Measurements from ENCODE around the gene PALM. TPM values are rescaled to one million over a fixed set of nuclear protein-coding genes. Genes with fewer than 3 reads are reported as not detected.

Gene PALM
- total RNA-seq, 1 experiment from 2014 or later, result 10.8 TPM

DNA sequence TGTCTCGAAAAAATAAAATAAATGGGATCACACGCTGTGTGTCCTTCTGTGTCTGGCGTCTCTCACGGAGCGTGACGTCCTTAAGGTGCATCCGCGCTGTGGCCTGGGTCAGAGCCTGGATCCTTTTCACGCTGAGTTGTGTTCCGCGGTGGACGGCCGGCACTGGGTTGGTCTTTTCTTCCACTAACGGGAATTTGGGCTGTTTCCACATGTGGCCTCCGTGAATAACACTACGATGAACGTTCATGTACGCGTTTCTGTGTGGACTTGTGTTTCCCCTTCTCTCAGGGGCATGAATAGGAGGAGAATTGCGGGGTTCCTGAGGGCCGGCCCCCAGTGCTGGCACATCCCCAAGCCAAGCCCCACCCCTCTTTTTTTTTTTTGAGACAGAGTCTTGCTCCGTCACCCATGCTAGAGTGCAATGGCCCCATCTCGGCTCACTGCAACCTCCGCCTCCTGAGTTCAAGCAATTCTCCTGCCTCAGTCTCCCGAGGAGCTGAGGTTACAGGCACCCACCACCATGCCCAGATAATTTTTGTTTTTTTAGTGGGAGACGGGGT, 82.4 kb downstream of the PALM start:
- no TSS peak for BruUV-seq (replicated peaks)
- H3K9me2 ChIP-seq (replicated peaks; ENCODE audit: low read length), result no peaks in the 10 kb centered on the region
- no peak overlapping the region for H3K4me3 ChIP-seq (ENCODE audit: low read length)
- no peak overlapping the region for H3K4me2 ChIP-seq (ENCODE audit: low read length)
- intact Hi-C loops (cut with micrococcal nuclease), result no loop called here
- no peaks in the 10 kb centered on the region for H3K4me1 ChIP-seq (ENCODE audit: insufficient read depth, low read length)
- TF ChIP-seq EZH2phosphoT487 (IDR thresholded peaks at IDR 0.05; ENCODE audit: borderline replicate concordance, low read length) (no peak), EZH2 (IDR thresholded peaks at IDR 0.05; ENCODE audit: low read length, unreplicated experiment) (no peak)
- TF ChIP-seq, protein P1, sequence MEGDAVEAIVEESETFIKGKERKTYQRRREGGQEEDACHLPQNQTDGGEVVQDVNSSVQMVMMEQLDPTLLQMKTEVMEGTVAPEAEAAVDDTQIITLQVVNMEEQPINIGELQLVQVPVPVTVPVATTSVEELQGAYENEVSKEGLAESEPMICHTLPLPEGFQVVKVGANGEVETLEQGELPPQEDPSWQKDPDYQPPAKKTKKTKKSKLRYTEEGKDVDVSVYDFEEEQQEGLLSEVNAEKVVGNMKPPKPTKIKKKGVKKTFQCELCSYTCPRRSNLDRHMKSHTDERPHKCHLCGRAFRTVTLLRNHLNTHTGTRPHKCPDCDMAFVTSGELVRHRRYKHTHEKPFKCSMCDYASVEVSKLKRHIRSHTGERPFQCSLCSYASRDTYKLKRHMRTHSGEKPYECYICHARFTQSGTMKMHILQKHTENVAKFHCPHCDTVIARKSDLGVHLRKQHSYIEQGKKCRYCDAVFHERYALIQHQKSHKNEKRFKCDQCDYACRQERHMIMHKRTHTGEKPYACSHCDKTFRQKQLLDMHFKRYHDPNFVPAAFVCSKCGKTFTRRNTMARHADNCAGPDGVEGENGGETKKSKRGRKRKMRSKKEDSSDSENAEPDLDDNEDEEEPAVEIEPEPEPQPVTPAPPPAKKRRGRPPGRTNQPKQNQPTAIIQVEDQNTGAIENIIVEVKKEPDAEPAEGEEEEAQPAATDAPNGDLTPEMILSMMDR (conservative IDR thresholded peaks at IDR 0.05; ENCODE audit: low read depth, low read length), result no peak
- ChIA-PET POLR2A (ENCODE audit: unreplicated experiment) (no interaction called here), CTCF (no interaction called here)
- H3K27ac ChIP-seq (ENCODE audit: low read length), result no peak overlapping the region
- DNase-seq (no peak), ATAC-seq (no peak)
- 0 out of 2 replicates have a peak, but pooled peaks cover 3% of the 10 kb centered on the region for H3K79me2 ChIP-seq (ENCODE audit: low read length)
- no peaks in the 10 kb centered on the region for H4K20me1 ChIP-seq (ENCODE audit: low read length)
- H3F3A ChIP-seq (ENCODE audit: low read length, unreplicated experiment), result no peaks in the 10 kb centered on the region
- no peaks in the 10 kb centered on the region for H3K9me3 ChIP-seq (ENCODE audit: low read length)
- H3K27me3 ChIP-seq (ENCODE audit: low read length), result no peaks in the 10 kb centered on the region
- no peaks in the 10 kb centered on the region for H3K36me3 ChIP-seq (ENCODE audit: low read depth, low read length)
- no peak overlapping the region for H2AFZ ChIP-seq (ENCODE audit: low read length)
- H3K9ac ChIP-seq (ENCODE audit: low read length), result no peak overlapping the region

DNA sequence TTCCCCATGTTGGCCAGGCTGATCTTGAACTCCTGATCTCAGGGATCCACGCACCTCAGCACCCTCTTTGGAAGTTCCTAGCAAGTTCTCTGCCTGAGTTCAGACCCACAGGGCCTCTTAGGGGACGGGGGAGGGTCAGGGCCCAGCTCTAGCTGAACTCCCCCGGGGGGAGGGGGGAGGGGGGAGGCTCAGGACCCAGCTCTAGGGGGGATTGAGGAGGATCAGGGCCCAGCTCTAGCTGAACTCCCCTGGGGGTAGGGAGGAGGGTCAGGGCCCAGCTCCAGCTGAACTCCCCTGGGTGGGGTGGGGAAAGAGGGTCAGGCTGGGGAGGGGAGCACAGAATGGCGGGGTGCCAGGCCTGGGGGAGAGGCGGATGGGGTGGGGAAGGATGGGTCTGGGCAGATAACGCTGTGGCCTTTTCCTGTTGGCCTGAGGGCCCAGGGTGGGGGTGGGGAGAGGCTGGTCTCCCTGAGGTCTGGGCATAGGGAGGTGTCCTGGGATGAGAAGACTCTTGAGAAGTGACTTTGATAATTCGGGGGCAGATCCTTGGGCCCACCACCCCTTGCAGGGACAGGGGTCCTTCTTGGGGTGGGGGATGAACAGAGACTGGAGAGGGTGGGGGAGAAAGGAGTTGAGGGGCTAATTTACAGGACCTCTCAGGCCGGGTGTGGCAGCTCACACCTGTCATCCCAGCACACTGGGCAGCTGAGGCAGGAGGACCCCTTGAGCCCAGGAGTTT, 83.0 kb downstream of the PALM start:
- H3K27ac ChIP-seq (ENCODE audit: low read length), result no peak overlapping the region
- H3K27me3 ChIP-seq (ENCODE audit: low read length), result no peaks in the 10 kb centered on the region
- H3K4me1 ChIP-seq (ENCODE audit: insufficient read depth, low read length), result no peaks in the 10 kb centered on the region
- no peaks in the 10 kb centered on the region for H4K20me1 ChIP-seq (ENCODE audit: low read length)
- POLR2A ChIA-PET (ENCODE audit: unreplicated experiment), result no interaction called here
- DNase-seq, result no peak
- BruUV-seq (replicated peaks), result no TSS peak
- ATAC-seq, result no peak
- H3K79me2 ChIP-seq (ENCODE audit: low read length), result no peaks in the 10 kb centered on the region
- H3F3A ChIP-seq (ENCODE audit: low read length, unreplicated experiment), result no peaks in the 10 kb centered on the region
- no peak overlapping the region for H3K4me2 ChIP-seq (ENCODE audit: low read length)
- H3K9me2 ChIP-seq (replicated peaks; ENCODE audit: low read length), result no peaks in the 10 kb centered on the region
- intact Hi-C loops (cut with micrococcal nuclease), result no loop called here
- no peak overlapping the region for H3K9ac ChIP-seq (ENCODE audit: low read length)
- H3K36me3 ChIP-seq (ENCODE audit: low read depth, low read length), result no peaks in the 10 kb centered on the region
- H2AFZ ChIP-seq (ENCODE audit: low read length), result no peak overlapping the region
- H3K4me3 ChIP-seq (ENCODE audit: low read length), result no peak overlapping the region
- CTCF ChIA-PET, result no interaction called here
- no peaks in the 10 kb centered on the region for H3K9me3 ChIP-seq (ENCODE audit: low read length)
- TF ChIP-seq, protein P1 (conservative IDR thresholded peaks at IDR 0.05; ENCODE audit: low read depth, low read length), result no peak
- TF ChIP-seq EZH2phosphoT487 (IDR thresholded peaks at IDR 0.05; ENCODE audit: borderline replicate concordance, low read length) (no peak), EZH2 (IDR thresholded peaks at IDR 0.05; ENCODE audit: low read length, unreplicated experiment) (no peak)

DNA sequence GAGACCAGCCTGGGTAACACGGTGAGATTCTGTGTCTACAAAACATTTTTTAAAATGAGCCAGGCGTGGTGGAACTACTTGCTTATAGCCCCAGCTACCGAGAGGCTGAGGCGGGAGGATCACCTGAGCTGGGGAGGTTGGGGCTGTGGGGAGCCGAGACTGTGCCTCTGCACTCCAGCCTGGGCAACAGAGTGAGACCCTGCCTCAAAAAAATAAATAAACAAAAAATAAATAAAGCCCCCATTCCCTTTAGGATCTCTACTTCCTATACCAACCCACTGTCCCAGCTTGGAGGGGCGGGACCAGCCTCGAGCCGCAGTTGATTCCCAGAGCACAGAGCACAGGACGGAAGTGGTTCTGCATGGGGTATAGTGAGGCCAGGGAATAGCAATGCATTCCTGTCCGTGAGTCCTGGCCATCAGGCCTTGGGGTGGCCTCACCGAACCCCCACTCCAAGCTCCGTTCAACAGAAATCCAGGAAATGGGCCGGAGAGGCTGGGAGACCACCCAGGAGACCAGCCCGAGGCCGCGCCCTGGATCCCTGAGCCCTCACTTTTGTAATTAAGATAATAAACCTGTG, 83.7 kb downstream of the PALM start:
- Histone ChIP-seq H3K36me3 (ENCODE audit: low read depth, low read length) (no peaks in the 10 kb centered on the region), H3K27ac (ENCODE audit: low read length) (no peak overlapping the region), H3K9me3 (ENCODE audit: low read length) (no peaks in the 10 kb centered on the region), H3F3A (ENCODE audit: low read length, unreplicated experiment) (no peaks in the 10 kb centered on the region), H4K20me1 (ENCODE audit: low read length) (no peaks in the 10 kb centered on the region), H3K4me2 (ENCODE audit: low read length) (no peak overlapping the region), H3K9me2 (replicated peaks; ENCODE audit: low read length) (no peaks in the 10 kb centered on the region), H3K4me1 (ENCODE audit: insufficient read depth, low read length) (no peaks in the 10 kb centered on the region), H3K9ac (ENCODE audit: low read length) (no peak overlapping the region), H3K27me3 (ENCODE audit: low read length) (no peaks in the 10 kb centered on the region), H3K79me2 (ENCODE audit: low read length) (no peaks in the 10 kb centered on the region), H2AFZ (ENCODE audit: low read length) (no peak overlapping the region), H3K4me3 (ENCODE audit: low read length) (no peak overlapping the region)
- ChIA-PET CTCF (no interaction called here), POLR2A (ENCODE audit: unreplicated experiment) (no interaction called here)
- intact Hi-C loops (cut with micrococcal nuclease), result no loop called here
- DNase-seq (no peak), ATAC-seq (no peak)
- TF ChIP-seq EZH2phosphoT487 (IDR thresholded peaks at IDR 0.05; ENCODE audit: borderline replicate concordance, low read length) (no peak), EZH2 (IDR thresholded peaks at IDR 0.05; ENCODE audit: low read length, unreplicated experiment) (no peak)
- TF ChIP-seq, protein P1 (conservative IDR thresholded peaks at IDR 0.05; ENCODE audit: low read depth, low read length), result no peak
- BruUV-seq (replicated peaks), result no TSS peak

All from PC-3 (cell line).